Loucy (cell line): ENCODE measurements around the gene FNDC3A.

Experiments
- H2AFZ ChIP-seq: fragments of 200-600 bp; sonication (generic); 2 replicates; pipeline ENCODE4 v1.6.0; 2016; ENCODE audit warnings: antibody characterized with exemption, mild to moderate bottlenecking, low read length, moderate library complexity
- H3F3A ChIP-seq: fragments of 200-600 bp; 2 replicates; pipeline ENCODE4 v1.6.0; 2016; ENCODE audit warnings: antibody characterized with exemption, low read depth, mild to moderate bottlenecking
- H3K27me3 ChIP-seq: fragments of 200-600 bp; sonication (generic); 2 replicates; pipeline ENCODE4 v1.6.1; 2014; ENCODE audit warnings: low read length, mild to moderate bottlenecking; ENCODE audit not compliant: insufficient read depth, poor library complexity, severe bottlenecking
- H3K36me3 ChIP-seq: fragments of 200-600 bp; sonication (generic); 2 replicates; pipeline ENCODE4 v1.6.1; 2016; ENCODE audit warnings: low read length; ENCODE audit not compliant: insufficient read depth
- H3K4me1 ChIP-seq: fragments of 200-600 bp; sonication (generic); 2 replicates; pipeline ENCODE4 v1.5.1; 2014; ENCODE audit warnings: low read length, mild to moderate bottlenecking; ENCODE audit not compliant: insufficient read depth, poor library complexity, severe bottlenecking
- H3K4me2 ChIP-seq: fragments of 200-600 bp; sonication (generic); 2 replicates; pipeline ENCODE4 v1.6.0; 2014; ENCODE audit warnings: antibody characterized with exemption, low read length, low read depth, mild to moderate bottlenecking; ENCODE audit not compliant: poor library complexity, severe bottlenecking
- H3K4me3 ChIP-seq: fragments of 200-600 bp; sonication (generic); 2 replicates; pipeline ENCODE4 v1.5.1; 2014; ENCODE audit warnings: low read length, mild to moderate bottlenecking, mixed read lengths; ENCODE audit not compliant: poor library complexity, severe bottlenecking
- H3K79me2 ChIP-seq: fragments of 200-600 bp; sonication (generic); 2 replicates; pipeline ENCODE4 v1.6.1; 2014; ENCODE audit warnings: low read length; ENCODE audit not compliant: insufficient read depth
- H3K9ac ChIP-seq: fragments of 200-600 bp; sonication (generic); 2 replicates; pipeline ENCODE4 v1.6.0; 2014; ENCODE audit warnings: mild to moderate bottlenecking, low read depth, low read length, moderate library complexity; ENCODE audit not compliant: poor library complexity, severe bottlenecking
- H3K9me2 ChIP-seq: fragments of 200-600 bp; sonication (generic); replicated peaks from 2 replicates; pipeline ENCODE4 v1.6.1; 2016; ENCODE audit warnings: low read depth, low read length, mixed read lengths
- H3K9me3 ChIP-seq: fragments of 200-600 bp; sonication (generic); 2 replicates; pipeline ENCODE4 v1.6.1; 2014; ENCODE audit warnings: mild to moderate bottlenecking, antibody characterized with exemption, low read length, low read depth; ENCODE audit not compliant: insufficient read depth
- H4K20me1 ChIP-seq: fragments of 200-600 bp; sonication (generic); 2 replicates; pipeline ENCODE4 v1.6.0; 2014; ENCODE audit warnings: antibody characterized with exemption, low read length, mild to moderate bottlenecking; ENCODE audit not compliant: insufficient read depth, poor library complexity, severe bottlenecking
- CTCF ChIP-seq: fragments of 200-600 bp; sonication (generic); conservative IDR thresholded peaks from 2 replicates; pipeline ENCODE4 v1.5.1; 2014; ENCODE audit warnings: mild to moderate bottlenecking, antibody characterized with exemption, low read length
- EZH2phosphoT487 ChIP-seq: fragments of 200-600 bp; IDR thresholded peaks from 2 replicates; pipeline ENCODE4 v1.6.1; 2018; ENCODE audit warnings: antibody characterized with exemption, mild to moderate bottlenecking, moderate library complexity, borderline replicate concordance

Gene FNDC3A

GRCh38 chr13:48978942-48979601 is 3.4 kb downstream of the FNDC3A start:
- peaks cover 72% of the 10 kb centered on the region for H3K79me2 ChIP-seq

GRCh38 chr13:48979892-48980291 is 4.2 kb downstream of the FNDC3A start:
- TF ChIP-seq EZH2phosphoT487, result no peak
- TF ChIP-seq CTCF, result no peak

More at GRCh38 chr13:48978942-48979601, 3.4 kb downstream of the FNDC3A start:
- no peaks in the 10 kb centered on the region for H3K36me3 ChIP-seq
- no peaks in the 10 kb centered on the region for H3K9me2 ChIP-seq
- peaks cover 49% of the 10 kb centered on the region for H4K20me1 ChIP-seq
- H2AFZ ChIP-seq, result no peak overlapping the region
- TF ChIP-seq CTCF (no peak), EZH2phosphoT487 (no peak)
- no peaks in the 10 kb centered on the region for H3K27me3 ChIP-seq
- H3K9ac ChIP-seq, result peak overlapping the region; percentile 89
- H3K4me2 ChIP-seq, result peak overlapping the region; percentile 92
- peaks cover 59% of the 10 kb centered on the region for H3K4me1 ChIP-seq
- peak overlapping the region; percentile 89 for H3K4me3 ChIP-seq
- no peaks in the 10 kb centered on the region; the same call in 1 of the 2 replicates for H3K9me3 ChIP-seq
- H3F3A ChIP-seq, result no peaks in the 10 kb centered on the region

GRCh38 chr13:48983331-48983730 is 7.6 kb downstream of the FNDC3A start:
- Histone ChIP-seq H3K9me3 (no peaks in the 10 kb centered on the region), H3F3A (no peaks in the 10 kb centered on the region), H3K9ac (no peak overlapping the region), H4K20me1 (peaks cover 33% of the 10 kb centered on the region), H3K36me3 (no peaks in the 10 kb centered on the region), H3K79me2 (peaks cover 86% of the 10 kb centered on the region), H3K4me2 (peak overlapping the region; percentile 30), H2AFZ (no peak overlapping the region), H3K4me3 (peak overlapping the region; percentile 19), H3K27me3 (no peaks in the 10 kb centered on the region), H3K9me2 (no peaks in the 10 kb centered on the region), H3K4me1 (peaks cover 45% of the 10 kb centered on the region)
- TF ChIP-seq CTCF, result no peak
- no peak for TF ChIP-seq EZH2phosphoT487

More at GRCh38 chr13:48979892-48980291, 4.2 kb downstream of the FNDC3A start:
- H2AFZ ChIP-seq, result no peak overlapping the region
- peaks cover 55% of the 10 kb centered on the region for H3K4me1 ChIP-seq
- peak overlapping the region; percentile 89 for H3K4me3 ChIP-seq
- no peaks in the 10 kb centered on the region for H3K36me3 ChIP-seq
- no peaks in the 10 kb centered on the region for H3K9me3 ChIP-seq
- H3K79me2 ChIP-seq, result peaks cover 78% of the 10 kb centered on the region
- H3K4me2 ChIP-seq, result peak overlapping the region; percentile 92
- H3F3A ChIP-seq, result no peaks in the 10 kb centered on the region
- peaks cover 49% of the 10 kb centered on the region for H4K20me1 ChIP-seq
- H3K9me2 ChIP-seq, result no peaks in the 10 kb centered on the region
- peak overlapping the region; percentile 89 for H3K9ac ChIP-seq
- H3K27me3 ChIP-seq, result no peaks in the 10 kb centered on the region
